HG03039 (cell line): Measurements from ENCODE around the gene CCDC136.

Experiments
- ATAC-seq: cut with Tn5 transposase; IDR thresholded peaks from one replicate; pipeline ENCODE4 v1.9.1; 2021; ENCODE audit warnings: mild to moderate bottlenecking, moderate library complexity; ENCODE audit not compliant: unreplicated experiment

The CCDC136 gene

GRCh38 chr7:128775744-128776474, 15.9 kb upstream of the CCDC136 start, which contains the start of gene OPN1SW:
OPN1SW (minus strand) TSS chr7:128775794; CDS start chr7:128775781, 13 bp downstream.
- ATAC-seq, result no peak

GRCh38 chr7:128777156-128778123, 14.3 kb upstream of the CCDC136 start:
- no peak for ATAC-seq

- no peak for ATAC-seq
Measured at GRCh38 chr7:128778946-128779345, 12.8 kb upstream of the CCDC136 start.

- ATAC-seq, result no peak
Measured at GRCh38 chr7:128781126-128781525, 10.6 kb upstream of the CCDC136 start.

GRCh38 chr7:128781851-128782250, 9.9 kb upstream of the CCDC136 start:
- ATAC-seq, result no peak

GRCh38 chr7:128783143-128783861, 8.5 kb upstream of the CCDC136 start:
- no peak for ATAC-seq

GRCh38 chr7:128785738-128786137, 6.0 kb upstream of the CCDC136 start:
- ATAC-seq, result no peak

GRCh38 chr7:128788446-128789412, 3.0 kb upstream of the CCDC136 start:
- no peak for ATAC-seq

GRCh38 chr7:128790315-128791041, 1.3 kb upstream of the CCDC136 start:
- no peak for ATAC-seq

- ATAC-seq, result no peak
Measured at GRCh38 chr7:128791972-128792327, 182 bp downstream of the CCDC136 start.

- no peak for ATAC-seq
Measured at GRCh38 chr7:128792471-128793180, 858 bp downstream of the CCDC136 start.

- no peak for ATAC-seq
Measured at GRCh38 chr7:128793181-128793547, 1.4 kb downstream of the CCDC136 start.

GRCh38 chr7:128794020-128794419, 2.3 kb downstream of the CCDC136 start:
- no peak for ATAC-seq

GRCh38 chr7:128794436-128794835, 2.7 kb downstream of the CCDC136 start:
- ATAC-seq, result no peak

GRCh38 chr7:128795129-128795528, 3.4 kb downstream of the CCDC136 start:
- no peak for ATAC-seq

GRCh38 chr7:128796327-128796726, 4.6 kb downstream of the CCDC136 start:
- ATAC-seq, result no peak

- ATAC-seq, result no peak
Measured at GRCh38 chr7:128799451-128799850, 7.7 kb downstream of the CCDC136 start.

- no peak for ATAC-seq
Measured at GRCh38 chr7:128800567-128800966, 8.8 kb downstream of the CCDC136 start.

GRCh38 chr7:128801003-128801402, 9.2 kb downstream of the CCDC136 start:
- no peak for ATAC-seq
